GM21717 (cell line): ENCODE measurements around the gene IL11.
"Not testable (repeated sequence)": the region's sequence is repeated elsewhere in the genome, so short reads cannot be mapped to it uniquely, and the experiment has no call there.

Source experiments
- ATAC-seq: cut with Tn5 transposase; IDR thresholded peaks from one replicate; pipeline ENCODE4 v1.9.1; 2021; ENCODE audit warnings: mild to moderate bottlenecking, moderate library complexity; ENCODE audit not compliant: unreplicated experiment

The IL11 gene

GRCh38 chr19:55336101-55336500, 34.2 kb downstream of the IL11 start:
- ATAC-seq: no peak

GRCh38 chr19:55333870-55334269, 36.4 kb downstream of the IL11 start:
- ATAC-seq: no peak

GRCh38 chr19:55329791-55330190, 40.5 kb downstream of the IL11 start:
- not testable (repeated sequence) for ATAC-seq

GRCh38 chr19:55328774-55329318, 41.4 kb downstream of the IL11 start:
- ATAC-seq: not testable (repeated sequence)

- ATAC-seq: no peak
Measured at GRCh38 chr19:55325172-55325571, 45.1 kb downstream of the IL11 start, which contains the start of gene TMEM150B. TMEM150B (minus strand) TSS chr19:55325341; CDS start chr19:55321036, 4,305 bp downstream.

- no peak for ATAC-seq
Measured at GRCh38 chr19:55324662-55325061, 45.6 kb downstream of the IL11 start.

GRCh38 chr19:55322204-55322885, 47.9 kb downstream of the IL11 start:
- no peak for ATAC-seq

GRCh38 chr19:55321466-55322137, 48.7 kb downstream of the IL11 start:
- ATAC-seq: no peak

GRCh38 chr19:55320844-55321419, 49.3 kb downstream of the IL11 start:
- no peak for ATAC-seq

GRCh38 chr19:55319785-55320184, 50.5 kb downstream of the IL11 start:
- no peak for ATAC-seq

- ATAC-seq: no peak
Measured at GRCh38 chr19:55316646-55317045, 53.6 kb downstream of the IL11 start.

- ATAC-seq: no peak
Measured at GRCh38 chr19:55315956-55316525, 54.2 kb downstream of the IL11 start.

GRCh38 chr19:55314396-55314795, 55.9 kb downstream of the IL11 start:
- ATAC-seq: no peak
